GM10266 (cell line): ENCODE measurements around the gene SLIT1.

Experiments used
- DNase-seq: peaks from one replicate; pipeline ENCODE4 v3.0.0; 2012; ENCODE audit errors: extremely low spot score
- TF ChIP-seq, protein P1 (sequence below): IDR thresholded peaks from 2 replicates; pipeline ENCODE4 v1.5.1; 2012; ENCODE audit warnings: mild to moderate bottlenecking, low read depth; ENCODE audit not compliant: control insufficient read depth, insufficient read depth; ENCODE audit errors: missing control alignments

Gene SLIT1

DNA sequence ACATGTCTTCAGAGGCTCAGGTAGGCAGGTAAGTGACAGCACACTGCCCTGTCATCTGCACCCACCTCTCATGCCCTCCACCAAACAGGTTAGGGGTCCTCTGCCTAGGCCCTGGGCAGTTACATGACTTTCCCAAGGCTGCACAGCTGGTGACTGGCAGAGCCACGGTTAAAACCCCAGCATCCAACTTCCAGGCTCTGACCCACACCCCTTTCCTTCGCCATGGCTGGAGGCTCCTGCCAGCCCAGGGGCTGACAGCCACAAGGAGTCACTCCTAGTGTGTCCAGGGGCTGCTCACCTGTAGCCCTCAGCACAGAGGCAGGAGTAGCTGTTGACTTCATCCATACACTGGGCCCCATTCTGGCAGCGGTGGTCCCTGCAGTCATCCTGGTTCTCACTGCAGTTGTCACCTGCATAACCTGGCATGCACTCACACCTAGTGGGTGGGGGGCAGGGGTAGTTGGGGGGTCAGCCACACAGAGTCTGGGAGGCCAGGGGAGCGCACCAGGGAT lies 175.0 kb downstream of the SLIT1 start:
- TF ChIP-seq, protein P1, sequence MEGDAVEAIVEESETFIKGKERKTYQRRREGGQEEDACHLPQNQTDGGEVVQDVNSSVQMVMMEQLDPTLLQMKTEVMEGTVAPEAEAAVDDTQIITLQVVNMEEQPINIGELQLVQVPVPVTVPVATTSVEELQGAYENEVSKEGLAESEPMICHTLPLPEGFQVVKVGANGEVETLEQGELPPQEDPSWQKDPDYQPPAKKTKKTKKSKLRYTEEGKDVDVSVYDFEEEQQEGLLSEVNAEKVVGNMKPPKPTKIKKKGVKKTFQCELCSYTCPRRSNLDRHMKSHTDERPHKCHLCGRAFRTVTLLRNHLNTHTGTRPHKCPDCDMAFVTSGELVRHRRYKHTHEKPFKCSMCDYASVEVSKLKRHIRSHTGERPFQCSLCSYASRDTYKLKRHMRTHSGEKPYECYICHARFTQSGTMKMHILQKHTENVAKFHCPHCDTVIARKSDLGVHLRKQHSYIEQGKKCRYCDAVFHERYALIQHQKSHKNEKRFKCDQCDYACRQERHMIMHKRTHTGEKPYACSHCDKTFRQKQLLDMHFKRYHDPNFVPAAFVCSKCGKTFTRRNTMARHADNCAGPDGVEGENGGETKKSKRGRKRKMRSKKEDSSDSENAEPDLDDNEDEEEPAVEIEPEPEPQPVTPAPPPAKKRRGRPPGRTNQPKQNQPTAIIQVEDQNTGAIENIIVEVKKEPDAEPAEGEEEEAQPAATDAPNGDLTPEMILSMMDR: no peak

GRCh38 chr10:97007417-97007816 lies 178.3 kb downstream of the SLIT1 start:
- DNase-seq: no peak
- TF ChIP-seq, protein P1: no peak

More for the DNA sequence above, 175.0 kb downstream of the SLIT1 start:
- no peak for DNase-seq

- TF ChIP-seq, protein P1: no peak
- no peak for DNase-seq
Observed at GRCh38 chr10:97006364-97006763, 179.4 kb downstream of the SLIT1 start.

GRCh38 chr10:97005349-97005748 lies 180.4 kb downstream of the SLIT1 start:
- TF ChIP-seq, protein P1: no peak
- no peak for DNase-seq

DNA sequence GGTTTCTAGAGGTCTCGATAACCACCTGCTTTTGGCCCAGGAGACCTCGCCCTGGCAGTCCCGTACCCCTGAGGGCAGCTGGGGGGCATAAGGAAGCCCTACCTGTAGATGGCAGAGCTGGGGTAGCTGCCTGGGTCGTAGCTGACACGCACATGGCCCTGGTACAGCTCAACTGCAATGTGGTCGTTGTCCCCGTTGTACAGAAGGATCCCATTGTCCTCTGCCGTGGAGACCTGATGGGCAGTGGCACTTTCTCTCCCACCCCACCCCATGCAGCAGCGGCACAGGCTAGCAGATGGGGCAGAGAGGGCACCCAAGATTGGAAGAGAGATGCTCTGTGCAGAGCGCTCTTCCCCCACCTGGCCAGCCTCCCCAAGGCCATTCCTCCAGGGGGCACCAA lies 181.2 kb downstream of the SLIT1 start:
- no peak for DNase-seq

GRCh38 chr10:97003804-97004201 lies 182.0 kb downstream of the SLIT1 start:
- TF ChIP-seq, protein P1: no peak
- no peak for DNase-seq

More for the DNA sequence above, 181.2 kb downstream of the SLIT1 start:
- TF ChIP-seq, protein P1: no peak

DNA sequence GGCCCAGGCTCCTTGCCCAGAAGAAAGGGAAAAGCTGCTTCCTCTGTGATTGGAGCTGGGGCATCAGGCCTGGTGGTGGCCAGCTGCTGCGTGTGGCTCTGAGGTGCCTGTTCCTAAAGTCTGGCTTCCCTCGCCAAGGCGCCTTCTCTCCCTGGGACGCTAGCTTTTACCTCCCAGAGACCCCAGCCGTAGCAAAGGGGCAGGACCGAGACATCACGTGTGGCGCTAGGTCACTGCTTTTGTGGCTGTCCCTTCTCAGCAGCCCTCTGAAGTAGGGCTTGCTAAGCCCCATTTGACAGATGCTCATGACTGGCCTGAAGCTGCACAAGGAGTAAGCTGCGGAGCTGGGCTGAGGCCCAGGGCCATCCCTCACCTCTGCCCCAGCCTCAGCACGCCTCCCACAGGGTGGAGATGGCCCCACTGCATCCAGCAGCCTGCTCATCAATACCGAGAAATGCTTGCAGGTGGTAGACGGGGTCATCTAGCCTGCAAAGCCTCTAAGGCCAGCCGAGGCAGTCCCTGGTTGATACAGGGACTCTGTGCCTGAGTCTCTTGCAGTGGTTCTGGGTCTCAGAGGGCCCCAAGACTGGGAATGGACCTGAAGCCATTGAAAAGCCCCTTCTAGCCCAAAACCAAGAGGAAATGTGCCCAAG lies 182.5 kb downstream of the SLIT1 start:
- DNase-seq: no peak
- TF ChIP-seq, protein P1: no peak
